Ovary (tissue), 3 donors: ENCODE results near the gene IL11.

Experiments used
- POLR2A ChIP-seq: fragments of 450-650 bp; IDR thresholded peaks from one replicate; pipeline ENCODE4 v1.6.1; 2017; ENCODE audit warnings: antibody characterized with exemption, mild to moderate bottlenecking, moderate library complexity
- TF ChIP-seq, protein P1 (sequence below), 3 donors: fragments of 450-650 bp in 2 of 3; fragments of 200-600 bp in 1 of 3; IDR thresholded peaks; one replicate each; pipeline versions ENCODE4 v1.5.1 to v1.8.0; 2016 to 2022; ENCODE audit warnings: antibody characterized with exemption in 3 of 3, mild to moderate bottlenecking in 1 of 3
- donor health status: DM: no; HTN: no; CAD: no.

DNA sequence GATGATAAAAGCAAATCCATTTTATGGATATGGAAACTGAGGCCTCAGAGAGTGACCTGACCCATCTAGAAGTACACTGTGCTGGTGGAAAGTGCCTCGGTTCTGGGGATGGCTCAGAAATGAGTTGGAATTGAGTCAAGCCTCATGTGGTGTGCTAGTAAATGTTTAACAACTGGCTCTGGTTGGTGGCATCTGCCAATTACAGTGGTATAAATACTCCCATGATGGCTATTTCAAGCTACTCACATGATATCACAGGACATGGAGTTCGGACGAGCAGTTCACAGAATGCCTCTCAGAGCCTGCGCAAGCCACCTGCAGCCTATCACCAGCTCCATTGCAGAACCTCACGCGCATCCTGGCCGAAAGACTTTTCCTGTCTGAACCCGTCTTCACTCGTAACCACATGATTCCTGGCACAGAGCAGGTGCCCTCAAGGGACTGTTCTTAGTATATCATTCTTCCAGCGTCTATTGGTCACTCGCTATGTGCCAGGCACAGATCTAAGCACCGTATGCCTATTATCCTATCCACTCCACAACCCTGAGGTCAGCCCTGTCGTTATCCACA, 54.2 kb downstream of the IL11 start:
- TF ChIP-seq POLR2A = no peak
- TF ChIP-seq, protein P1, sequence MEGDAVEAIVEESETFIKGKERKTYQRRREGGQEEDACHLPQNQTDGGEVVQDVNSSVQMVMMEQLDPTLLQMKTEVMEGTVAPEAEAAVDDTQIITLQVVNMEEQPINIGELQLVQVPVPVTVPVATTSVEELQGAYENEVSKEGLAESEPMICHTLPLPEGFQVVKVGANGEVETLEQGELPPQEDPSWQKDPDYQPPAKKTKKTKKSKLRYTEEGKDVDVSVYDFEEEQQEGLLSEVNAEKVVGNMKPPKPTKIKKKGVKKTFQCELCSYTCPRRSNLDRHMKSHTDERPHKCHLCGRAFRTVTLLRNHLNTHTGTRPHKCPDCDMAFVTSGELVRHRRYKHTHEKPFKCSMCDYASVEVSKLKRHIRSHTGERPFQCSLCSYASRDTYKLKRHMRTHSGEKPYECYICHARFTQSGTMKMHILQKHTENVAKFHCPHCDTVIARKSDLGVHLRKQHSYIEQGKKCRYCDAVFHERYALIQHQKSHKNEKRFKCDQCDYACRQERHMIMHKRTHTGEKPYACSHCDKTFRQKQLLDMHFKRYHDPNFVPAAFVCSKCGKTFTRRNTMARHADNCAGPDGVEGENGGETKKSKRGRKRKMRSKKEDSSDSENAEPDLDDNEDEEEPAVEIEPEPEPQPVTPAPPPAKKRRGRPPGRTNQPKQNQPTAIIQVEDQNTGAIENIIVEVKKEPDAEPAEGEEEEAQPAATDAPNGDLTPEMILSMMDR (IDR thresholded peaks at IDR 0.05) = no peak
